Measurements from ENCODE around the gene ITCH. TPM values are rescaled to one million over a fixed set of nuclear protein-coding genes. Genes with fewer than 3 reads are reported as not detected.

Gene ITCH
- total and polyA plus RNA-seq, 9 of the 15 experiments (the other 6 are each of a cell fraction or from before 2014, with no cell fraction given), result 7.5 to 53.0 (median 22.9) TPM

- H3K4me1 ChIP-seq (replicated peaks in 1 of 2; ENCODE audit: control insufficient read depth in 2 of 2, insufficient read depth in 2 of 2, low read length in 2 of 2), result peaks cover 0 to 8% of the 10 kb centered on the region in 2 experiments; a peak in 3 of 5 replicates
- no peak overlapping the region for H3K9ac ChIP-seq (ENCODE audit: insufficient read depth in 1 of 2, low read depth in 2 of 2, low read length in 2 of 2)
- H3K27me3 ChIP-seq (ENCODE audit: control insufficient read depth in 2 of 2, insufficient read depth in 2 of 2, low read length in 2 of 2), result no peaks in the 10 kb centered on the region
- H3K9me3 ChIP-seq (replicated peaks; ENCODE audit: control insufficient read depth, insufficient read depth, low read depth, low read length), result no peaks in the 10 kb centered on the region
- ChIA-PET CTCF (ENCODE audit: low intra/inter-chr PET ratio) (no interaction called here), POLR2A (interaction anchor here (1.4 kb wide), 1 partner anchor 9 kb away, joined by 3 read pairs; no protein-coding TSS in a partner anchor)
- no peaks in the 10 kb centered on the region for H4K20me1 ChIP-seq (replicated peaks; ENCODE audit: control insufficient read depth, insufficient read depth, low read length)
- no peak for DNase-seq (ENCODE audit: extremely low read depth in 1 of 4, low spot score in 3 of 4)
- in situ Hi-C loops (cut with MboI) (no loop called here), intact Hi-C loops (cut with micrococcal nuclease) (no loop called here)
- no peak for FAIRE-seq
- no peaks in the 10 kb centered on the region for H3K36me3 ChIP-seq (ENCODE audit: control insufficient read depth, insufficient read depth, low read length)
- BruUV-seq (replicated peaks), result no TSS peak
- no peak overlapping the region for H3K27ac ChIP-seq (ENCODE audit: extremely low read depth, low read depth, low read length)
- WGBS (ENCODE audit: insufficient coverage, low coverage, missing lambda C conversion rate), result 43% methylated on average over 4 of the region's 4 CpGs
- H2AFZ ChIP-seq (ENCODE audit: low read depth, low read length), result no peak overlapping the region
- H3K4me2 ChIP-seq (ENCODE audit: insufficient read depth, low read length), result no peak overlapping the region
- TF ChIP-seq SMAD2 (IDR thresholded peaks at IDR 0.05; ENCODE audit: low read depth, low read length), result no peak
- TF ChIP-seq TAF7 (tag; IDR thresholded peaks at IDR 0.05), result no peak
- no peak for TF ChIP-seq ELK1 (CRISPR knock-in tag; IDR thresholded peaks at IDR 0.05)
- no peak for TF ChIP-seq RBBP5 (IDR thresholded peaks at IDR 0.05; ENCODE audit: borderline replicate concordance, insufficient read depth, low read length, poor library complexity, severe bottlenecking)
- no peak for TF ChIP-seq TRIM25 (IDR thresholded peaks at IDR 0.05; ENCODE audit: borderline replicate concordance)
- TF ChIP-seq STAT5B (CRISPR knock-in tag; IDR thresholded peaks at IDR 0.05), result no peak
- ATAC-seq, result no peak
- no peaks in the 10 kb centered on the region for H3K79me2 ChIP-seq (ENCODE audit: control insufficient read depth, insufficient read depth, low read length)
- H3K9me1 ChIP-seq (ENCODE audit: control insufficient read depth, insufficient read depth, low read length), result no peaks in the 10 kb centered on the region
- H3K4me3 ChIP-seq, result no peak overlapping the region
Measured at GRCh38 chr20:34347571-34347970, 15.5 kb upstream of the ITCH start.
